ENCODE measurements around the gene TTC21A.

- no peak for TF ChIP-seq POLR2A (IDR thresholded peaks at IDR 0.05)
- TF ChIP-seq CTCF (IDR thresholded peaks at IDR 0.05) = no peak
Observed at GRCh38 chr3:39178553-39178952, 71.1 kb downstream of the TTC21A start.

Data from vagina (tissue), 2 donors.